Mucosa of rectum (tissue), 2 donors: ENCODE data around the gene PNPLA2.

ENCODE experiments used
- H3K27ac ChIP-seq, 2 donors: one replicate each; pipeline ENCODE4 v1.7.0; 2013; ENCODE audit warnings: inconsistent platforms in 2 of 2, low read depth in 2 of 2, low read length in 2 of 2
- H3K27me3 ChIP-seq, 2 donors: one replicate each; pipeline ENCODE4 v1.7.0; 2013; ENCODE audit warnings: low read length in 2 of 2; ENCODE audit not compliant: control insufficient read depth in 2 of 2, insufficient read depth in 2 of 2
- H3K36me3 ChIP-seq, 2 donors: one replicate each; pipeline ENCODE4 v1.7.0; 2013; ENCODE audit warnings: low read length in 2 of 2; ENCODE audit not compliant: control insufficient read depth in 2 of 2, insufficient read depth in 2 of 2
- H3K4me1 ChIP-seq, 2 donors: one replicate each; pipeline ENCODE4 v1.7.0; 2013; ENCODE audit warnings: low read length in 2 of 2, mild to moderate bottlenecking in 1 of 2; ENCODE audit not compliant: control insufficient read depth in 2 of 2, insufficient read depth in 2 of 2
- H3K4me3 ChIP-seq, 2 donors: one replicate each; pipeline ENCODE4 v1.7.0; 2013; ENCODE audit warnings: low read length in 2 of 2
- H3K9ac ChIP-seq, 2 donors: one replicate each; pipeline ENCODE4 v1.7.0; 2013; ENCODE audit warnings: low read length in 2 of 2, low read depth in 1 of 2, mild to moderate bottlenecking in 1 of 2
- H3K9me3 ChIP-seq, 2 donors: one replicate each; pipeline ENCODE4 v1.7.0; 2013; ENCODE audit warnings: low read length in 2 of 2; ENCODE audit not compliant: control insufficient read depth in 2 of 2
- donor health status: healthy.
- donor health status: Normal muscosa, but diverticular disease.

Gene PNPLA2, protein sequence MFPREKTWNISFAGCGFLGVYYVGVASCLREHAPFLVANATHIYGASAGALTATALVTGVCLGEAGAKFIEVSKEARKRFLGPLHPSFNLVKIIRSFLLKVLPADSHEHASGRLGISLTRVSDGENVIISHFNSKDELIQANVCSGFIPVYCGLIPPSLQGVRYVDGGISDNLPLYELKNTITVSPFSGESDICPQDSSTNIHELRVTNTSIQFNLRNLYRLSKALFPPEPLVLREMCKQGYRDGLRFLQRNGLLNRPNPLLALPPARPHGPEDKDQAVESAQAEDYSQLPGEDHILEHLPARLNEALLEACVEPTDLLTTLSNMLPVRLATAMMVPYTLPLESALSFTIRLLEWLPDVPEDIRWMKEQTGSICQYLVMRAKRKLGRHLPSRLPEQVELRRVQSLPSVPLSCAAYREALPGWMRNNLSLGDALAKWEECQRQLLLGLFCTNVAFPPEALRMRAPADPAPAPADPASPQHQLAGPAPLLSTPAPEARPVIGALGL

DNA sequence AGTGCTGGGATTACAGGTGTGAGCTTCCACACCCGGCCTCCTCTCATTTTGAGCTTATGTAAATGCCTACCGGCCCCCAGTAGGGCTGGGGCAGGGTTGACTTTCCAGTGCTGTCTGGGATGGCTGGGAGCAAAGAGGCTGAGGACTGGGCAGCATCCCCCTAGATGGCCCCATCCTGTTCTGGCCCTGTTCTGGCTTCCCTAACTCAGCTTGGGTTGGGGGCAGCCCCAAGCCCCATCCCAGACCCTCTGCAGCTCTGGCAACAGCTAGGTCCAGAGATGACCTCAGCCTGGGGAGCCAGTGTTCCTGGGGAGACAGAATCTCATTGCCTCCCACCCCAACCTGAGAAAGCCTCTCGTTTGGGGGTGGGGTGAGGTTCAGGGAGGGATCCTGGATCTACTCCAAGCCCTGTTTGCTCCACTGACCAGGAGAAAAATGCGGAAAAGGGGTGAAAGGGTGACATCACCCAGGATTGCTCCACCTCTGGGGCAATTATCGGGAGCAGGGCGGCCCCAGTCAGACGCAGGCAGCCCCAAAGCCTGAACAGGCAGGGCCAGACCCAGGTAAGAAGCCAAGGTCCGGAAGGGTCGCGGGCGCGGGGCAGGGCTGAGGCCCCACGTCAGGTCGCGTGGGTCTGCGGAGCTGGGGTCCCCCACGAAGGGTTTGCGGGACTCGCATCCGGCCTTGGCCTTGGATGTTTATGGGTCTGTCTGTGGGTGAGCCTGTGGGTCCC lies at the start of gene PNPLA2:
Gene PNPLA2, plus strand, starts transcription at position 519 of the 733 bp plus-strand sequence. CDS start 805 bp downstream, outside the sequence.
- peak within 1 kb of the TSS; percentile 96 to 98 for H3K27ac ChIP-seq
- no peaks in the 10 kb centered on the region for H3K27me3 ChIP-seq
- H3K9me3 ChIP-seq = no peaks in the 10 kb centered on the region
- peak within 1 kb of the TSS; percentile 78 to 82 for H3K4me3 ChIP-seq
- peak within 1 kb of the TSS; percentile 85 to 95 for H3K9ac ChIP-seq
- peaks cover 9 to 18% of the 10 kb centered on the region in 2 donors for H3K36me3 ChIP-seq
- peaks cover 27 to 28% of the 10 kb centered on the region in 2 donors for H3K4me1 ChIP-seq

DNA sequence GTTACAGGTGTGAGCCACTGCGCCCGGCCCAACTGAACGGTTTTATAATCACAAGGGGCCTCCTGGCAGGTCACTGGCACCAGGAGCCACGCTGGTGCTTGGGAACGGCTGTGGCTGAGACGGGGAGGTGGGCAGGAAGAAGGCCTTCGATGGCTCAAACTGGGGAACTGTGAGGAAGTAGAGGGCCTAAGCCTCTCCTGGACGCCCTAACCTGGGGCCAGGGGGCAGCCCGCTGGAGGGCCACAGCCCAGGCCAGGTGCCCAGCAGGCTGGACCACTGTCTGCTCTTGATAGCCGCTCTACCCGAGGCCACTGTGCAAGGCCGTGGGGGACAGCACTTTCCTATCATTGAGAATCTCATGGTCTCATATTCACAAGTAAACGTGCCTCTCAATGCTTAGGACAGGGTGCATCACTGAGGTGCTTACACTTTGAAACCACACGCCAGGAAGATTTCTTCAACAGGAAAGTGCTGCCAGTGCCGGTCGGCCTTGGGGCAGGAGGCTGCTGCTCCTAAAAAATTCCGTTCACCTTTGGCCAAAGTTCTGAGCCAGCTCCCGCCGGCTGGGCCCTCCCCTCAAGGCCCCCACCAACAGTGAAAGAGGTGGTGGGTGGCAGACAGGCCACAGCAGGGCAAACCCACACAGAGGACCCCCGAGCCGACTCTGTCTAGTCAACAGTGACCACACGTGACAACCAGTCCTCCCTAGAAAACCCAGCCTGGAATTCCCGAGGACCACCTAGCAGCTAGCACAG lies 48.6 kb upstream of the PNPLA2 start:
- Histone ChIP-seq H3K4me1 (peaks cover 0 to 2% of the 10 kb centered on the region in 2 donors), H3K9ac (no peak overlapping the region), H3K36me3 (peaks cover 34 to 39% of the 10 kb centered on the region in 2 donors), H3K4me3 (no peak overlapping the region), H3K27me3 (no peaks in the 10 kb centered on the region), H3K27ac (no peak overlapping the region), H3K9me3 (no peaks in the 10 kb centered on the region)

DNA sequence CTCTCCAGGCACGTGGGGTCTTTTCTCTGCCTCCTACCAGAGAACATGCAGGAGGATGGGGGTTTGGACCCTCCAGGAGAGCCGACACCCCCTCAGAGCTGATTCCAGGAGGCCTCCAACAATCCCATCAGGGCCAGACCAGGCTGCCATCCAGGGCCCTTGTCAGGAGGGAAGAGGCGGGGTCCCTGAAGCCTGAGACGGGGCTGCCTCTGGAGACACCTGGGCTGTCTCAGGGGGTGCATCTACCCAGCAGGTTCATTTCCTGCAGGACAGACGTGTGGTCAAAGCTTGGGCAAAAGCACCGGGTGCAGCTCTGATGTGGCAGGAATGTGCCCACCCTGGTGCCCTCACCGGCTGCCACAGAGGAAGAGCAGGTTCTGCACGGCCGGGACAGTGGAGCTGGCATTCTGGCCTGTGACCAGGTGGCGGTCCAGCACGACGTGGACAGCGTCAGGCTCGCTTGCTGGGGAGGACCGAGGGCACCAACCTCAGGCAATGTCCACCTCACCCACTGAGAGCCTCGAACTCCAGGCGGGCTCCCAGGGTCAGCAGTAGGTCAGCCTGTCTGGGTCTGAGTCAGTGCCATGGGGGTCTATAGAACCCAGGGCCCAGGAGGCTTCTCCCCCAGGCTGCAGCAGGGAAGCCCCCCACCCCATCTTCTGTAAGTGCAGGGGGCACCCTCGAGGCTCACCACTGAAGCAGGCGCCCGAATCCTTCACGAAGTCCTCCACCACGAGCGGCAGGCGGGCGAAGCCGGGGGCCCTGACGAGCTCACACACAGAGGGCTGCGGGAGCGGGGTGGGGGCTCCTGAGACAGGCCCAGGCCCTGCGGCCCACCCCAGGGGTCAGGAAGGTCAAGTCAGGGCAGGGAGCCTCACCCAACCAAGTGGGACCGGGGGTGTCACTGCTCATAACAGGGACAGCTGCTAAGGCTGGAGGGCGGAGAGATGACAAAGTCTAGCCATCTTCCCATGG lies 47.8 kb upstream of the PNPLA2 start:
- no peak overlapping the region for H3K9ac ChIP-seq
- peaks cover 31 to 38% of the 10 kb centered on the region in 2 donors for H3K36me3 ChIP-seq
- H3K4me1 ChIP-seq = peaks cover 0 to 8% of the 10 kb centered on the region in 2 donors
- no peaks in the 10 kb centered on the region for H3K9me3 ChIP-seq
- H3K27ac ChIP-seq = no peak overlapping the region
- H3K4me3 ChIP-seq = no peak overlapping the region
- H3K27me3 ChIP-seq = no peaks in the 10 kb centered on the region

DNA sequence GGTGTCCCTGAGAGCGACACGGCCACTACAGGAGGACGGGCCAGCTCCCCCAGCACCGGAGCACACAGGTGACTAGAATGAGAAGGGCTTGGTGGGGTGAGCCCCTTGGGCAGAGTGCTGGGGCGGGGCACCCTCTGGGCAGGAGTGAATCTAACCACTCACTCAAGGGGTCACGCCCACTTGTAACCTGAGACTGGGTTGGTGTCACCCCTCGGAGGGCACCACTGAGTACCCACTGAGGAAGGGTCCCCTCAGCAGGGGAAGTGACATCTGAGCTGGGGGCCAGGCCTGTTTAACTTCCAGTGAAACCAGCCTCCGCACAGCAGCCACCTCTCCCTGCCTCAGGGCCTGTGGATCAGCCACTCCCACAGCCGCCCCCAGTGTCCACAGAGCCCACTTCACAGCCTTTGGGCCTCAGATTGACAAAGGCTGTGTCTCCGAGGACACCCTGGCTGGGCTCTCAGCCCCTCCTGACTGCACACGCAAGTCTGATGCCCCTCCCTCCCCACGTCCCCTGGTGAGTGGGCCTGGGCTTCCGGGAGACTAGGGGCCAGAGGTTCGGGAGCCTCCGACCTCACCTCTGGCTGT lies 47.0 kb upstream of the PNPLA2 start:
- Histone ChIP-seq H3K9me3 (no peaks in the 10 kb centered on the region), H3K9ac (no peak overlapping the region), H3K4me1 (peaks cover 7 to 15% of the 10 kb centered on the region in 2 donors), H3K4me3 (no peak overlapping the region), H3K36me3 (peaks cover 26 to 31% of the 10 kb centered on the region in 2 donors), H3K27ac (no peak overlapping the region), H3K27me3 (no peaks in the 10 kb centered on the region)

DNA sequence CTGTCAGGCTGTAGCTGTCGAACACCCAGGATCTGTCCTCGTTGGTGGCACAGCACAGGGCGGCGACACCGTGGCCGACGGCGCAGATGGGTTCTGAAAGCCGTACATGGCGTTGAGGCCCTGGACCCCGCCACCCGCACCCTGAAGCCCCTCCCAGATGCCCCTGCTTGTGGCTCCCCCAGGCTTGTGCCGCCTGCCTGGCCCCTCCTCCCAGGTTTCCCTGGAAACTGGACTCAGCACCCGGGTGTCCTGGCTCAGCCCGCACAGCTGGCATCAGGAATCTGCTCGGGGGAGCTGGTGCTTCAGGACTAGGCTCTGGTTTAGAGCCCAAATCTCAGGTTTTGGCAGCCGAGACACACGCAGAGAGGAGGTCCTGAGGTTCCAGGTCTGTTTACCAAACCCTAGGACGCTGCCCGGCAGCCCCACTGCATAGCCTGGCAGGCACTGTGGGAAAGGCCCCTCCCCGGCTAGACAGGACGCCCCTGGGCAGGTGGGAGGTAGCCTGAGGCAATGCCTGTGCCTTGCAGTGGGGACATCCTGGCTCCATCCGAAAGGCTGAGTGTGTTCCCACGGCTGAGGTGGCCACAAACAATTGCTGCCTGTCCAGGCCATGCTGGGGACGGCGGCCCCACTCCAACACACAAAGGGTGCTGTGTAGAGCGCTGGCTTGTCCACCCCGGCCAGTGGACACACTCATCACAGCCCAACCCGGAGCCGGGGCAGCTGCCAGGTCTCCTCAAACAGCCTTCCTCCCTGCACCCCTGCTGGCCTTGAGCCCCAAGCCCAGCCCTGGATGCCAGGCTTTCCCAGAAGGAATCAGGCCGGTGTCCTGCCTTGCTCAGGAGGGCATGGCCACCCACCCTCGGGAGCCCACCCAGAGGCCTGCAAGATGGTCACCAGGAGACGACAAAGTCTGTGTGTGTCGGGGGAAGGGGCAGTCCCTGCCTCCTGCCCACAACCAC lies 46.0 kb upstream of the PNPLA2 start:
- Histone ChIP-seq H3K27ac (no peak overlapping the region), H3K36me3 (peaks cover 22 to 26% of the 10 kb centered on the region in 2 donors), H3K9me3 (no peaks in the 10 kb centered on the region), H3K9ac (no peak overlapping the region), H3K4me1 (peaks cover 7 to 15% of the 10 kb centered on the region in 2 donors), H3K4me3 (no peak overlapping the region), H3K27me3 (no peaks in the 10 kb centered on the region)

DNA sequence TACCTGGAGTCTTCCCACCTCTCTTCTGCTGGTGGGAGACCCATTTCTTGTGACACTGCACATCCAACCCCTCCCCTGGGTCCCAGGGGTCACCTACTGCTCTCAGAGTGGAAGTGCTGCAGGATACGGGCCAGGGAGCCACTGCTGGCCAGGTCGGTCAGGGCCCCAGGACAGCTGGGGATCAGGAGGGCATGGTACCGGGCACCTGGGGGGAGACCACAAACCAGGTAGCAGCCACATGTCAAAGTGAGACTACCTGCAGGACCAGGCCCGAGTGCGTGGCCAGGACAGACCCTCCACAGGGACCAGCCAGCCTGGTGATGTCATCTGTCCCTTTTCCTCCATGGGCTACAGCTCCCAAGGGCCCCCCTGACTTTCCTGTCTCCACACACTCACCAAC lies 45.3 kb upstream of the PNPLA2 start:
- Histone ChIP-seq H3K4me1 (peaks cover 13 to 21% of the 10 kb centered on the region in 2 donors), H3K27me3 (no peaks in the 10 kb centered on the region), H3K36me3 (peaks cover 22 to 26% of the 10 kb centered on the region in 2 donors), H3K4me3 (no peak overlapping the region), H3K9ac (no peak overlapping the region), H3K9me3 (no peaks in the 10 kb centered on the region), H3K27ac (no peak overlapping the region)

DNA sequence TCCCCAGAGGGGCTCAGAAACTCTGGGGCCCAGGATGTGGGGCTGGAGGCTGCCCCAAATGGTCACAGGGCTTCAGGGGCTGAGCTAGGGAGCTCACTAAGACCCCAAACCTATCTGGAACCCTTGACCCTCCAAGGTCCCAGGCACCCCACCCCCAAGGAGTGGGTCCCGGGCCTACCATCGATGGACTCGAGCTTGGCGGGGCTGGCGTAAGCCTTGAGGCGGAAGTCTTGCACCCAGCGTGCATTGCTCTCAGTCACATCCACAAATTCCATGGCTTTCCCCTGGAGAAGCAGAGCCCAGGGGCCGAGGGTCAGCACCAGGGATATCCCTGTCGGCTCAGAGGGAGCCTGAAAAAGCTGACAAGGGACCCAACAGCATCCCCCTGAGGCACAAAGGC lies 44.9 kb upstream of the PNPLA2 start:
- Histone ChIP-seq H3K9ac (no peak overlapping the region), H3K4me1 (peaks cover 14 to 21% of the 10 kb centered on the region in 2 donors), H3K27ac (no peak overlapping the region), H3K4me3 (no peak overlapping the region), H3K36me3 (peaks cover 22 to 26% of the 10 kb centered on the region in 2 donors), H3K27me3 (no peaks in the 10 kb centered on the region), H3K9me3 (no peaks in the 10 kb centered on the region)

DNA sequence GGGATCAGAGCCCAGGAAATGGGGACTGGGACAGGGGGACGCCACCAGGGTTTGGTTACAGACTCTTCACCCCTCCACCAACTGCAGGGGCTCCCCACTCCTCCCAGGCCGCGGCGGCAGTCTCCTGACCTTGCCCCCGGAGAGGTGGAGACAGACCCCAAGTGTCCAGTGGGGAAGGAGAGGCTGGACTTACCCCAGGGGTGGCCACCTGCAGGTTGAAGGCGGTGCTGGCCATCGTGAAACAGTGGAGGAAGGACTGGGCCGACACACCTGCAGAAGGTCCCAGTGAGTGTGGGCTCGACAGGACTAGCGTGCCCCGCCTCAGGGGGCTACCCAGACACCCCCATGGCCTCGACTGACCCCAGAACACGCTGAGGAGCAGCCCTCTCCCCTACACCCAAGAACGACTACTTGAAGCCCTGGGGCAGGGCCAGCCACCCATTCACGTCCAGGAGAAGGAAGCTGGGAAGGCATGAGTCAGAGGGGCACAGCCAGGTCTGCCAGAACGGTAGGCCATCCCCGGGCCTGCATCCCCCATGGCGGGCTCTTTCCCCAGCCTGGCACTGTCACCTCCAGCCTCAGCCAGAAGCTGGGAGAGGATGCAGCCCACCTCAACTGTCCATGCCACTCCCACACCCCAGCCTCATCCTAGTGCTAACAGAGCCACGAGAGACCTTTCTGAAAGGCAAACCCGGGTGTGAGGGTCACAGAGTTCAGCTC lies 43.7 kb upstream of the PNPLA2 start:
- Histone ChIP-seq H3K4me1 (peaks cover 14 to 21% of the 10 kb centered on the region in 2 donors), H3K9me3 (no peaks in the 10 kb centered on the region), H3K36me3 (peaks cover 19 to 24% of the 10 kb centered on the region in 2 donors), H3K9ac (no peak overlapping the region), H3K27me3 (no peaks in the 10 kb centered on the region), H3K27ac (no peak overlapping the region), H3K4me3 (no peak overlapping the region)
